GM13976 (cell line): ENCODE measurements around the gene ATP8B4.
A peak's percentile ranks its signal among the peaks of the same experiment; 100 is the strongest.

ENCODE experiments used
- DNase-seq: peaks from one replicate; pipeline ENCODE4 v3.0.0; 2012; ENCODE audit warnings: low spot score
- in situ Hi-C: fragments of 300-500 bp; cut with MboI; formaldehyde crosslinking; loops from one replicate; pipeline ENCODE4 v1.12.0; 2022; ENCODE audit warnings: low sequenced_read_pairs, mixed read lengths, inconsistent platforms; ENCODE audit not compliant: unreplicated experiment
- TF ChIP-seq, protein P1 (sequence below): IDR thresholded peaks from 2 replicates; pipeline ENCODE4 v1.5.1; 2012; ENCODE audit warnings: borderline replicate concordance, mild to moderate bottlenecking; ENCODE audit not compliant: insufficient read depth; ENCODE audit errors: extremely low read depth, missing control alignments, control extremely low read depth

ATP8B4 gene

DNA sequence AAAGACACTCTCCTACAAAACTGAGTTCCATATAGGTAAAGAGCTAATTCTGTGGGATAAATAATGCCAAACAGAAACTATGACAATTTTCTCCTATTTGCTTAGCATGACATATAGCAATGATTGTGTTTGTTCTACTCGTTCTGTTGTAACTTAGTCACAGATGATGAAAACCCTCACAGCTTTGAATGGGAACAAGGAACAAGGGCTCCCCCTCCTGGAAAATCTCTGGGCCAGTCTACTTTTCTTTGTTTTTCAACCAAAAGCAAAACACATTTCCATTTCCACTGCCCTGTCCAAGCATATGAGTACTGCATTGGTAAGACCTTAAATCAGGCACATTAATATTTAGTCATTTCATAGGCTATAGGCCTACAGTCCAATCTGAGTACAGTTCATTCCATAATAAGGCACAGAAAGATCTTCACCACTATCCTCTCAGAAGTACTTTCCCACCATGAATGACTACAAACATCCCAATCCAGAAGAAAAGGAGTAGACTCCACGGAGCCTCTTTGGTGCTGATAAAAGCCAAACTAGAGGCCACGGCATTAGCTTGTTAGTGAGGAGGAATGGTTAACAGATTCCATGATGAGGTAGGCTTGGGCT lies 67.1 kb downstream of the ATP8B4 start:
- TF ChIP-seq, protein P1, sequence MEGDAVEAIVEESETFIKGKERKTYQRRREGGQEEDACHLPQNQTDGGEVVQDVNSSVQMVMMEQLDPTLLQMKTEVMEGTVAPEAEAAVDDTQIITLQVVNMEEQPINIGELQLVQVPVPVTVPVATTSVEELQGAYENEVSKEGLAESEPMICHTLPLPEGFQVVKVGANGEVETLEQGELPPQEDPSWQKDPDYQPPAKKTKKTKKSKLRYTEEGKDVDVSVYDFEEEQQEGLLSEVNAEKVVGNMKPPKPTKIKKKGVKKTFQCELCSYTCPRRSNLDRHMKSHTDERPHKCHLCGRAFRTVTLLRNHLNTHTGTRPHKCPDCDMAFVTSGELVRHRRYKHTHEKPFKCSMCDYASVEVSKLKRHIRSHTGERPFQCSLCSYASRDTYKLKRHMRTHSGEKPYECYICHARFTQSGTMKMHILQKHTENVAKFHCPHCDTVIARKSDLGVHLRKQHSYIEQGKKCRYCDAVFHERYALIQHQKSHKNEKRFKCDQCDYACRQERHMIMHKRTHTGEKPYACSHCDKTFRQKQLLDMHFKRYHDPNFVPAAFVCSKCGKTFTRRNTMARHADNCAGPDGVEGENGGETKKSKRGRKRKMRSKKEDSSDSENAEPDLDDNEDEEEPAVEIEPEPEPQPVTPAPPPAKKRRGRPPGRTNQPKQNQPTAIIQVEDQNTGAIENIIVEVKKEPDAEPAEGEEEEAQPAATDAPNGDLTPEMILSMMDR, result peak; percentile 4
- in situ Hi-C loops, result no loop called here
- DNase-seq, result peak; percentile 17

- in situ Hi-C loops, result no loop called here
- TF ChIP-seq, protein P1, result no peak
- no peak for DNase-seq
Measured at GRCh38 chr15:50050986-50051743, 67.9 kb downstream of the ATP8B4 start.

- DNase-seq, result no peak
- in situ Hi-C loops, result loop anchor here (25.0 kb wide), 1 partner anchor 1188 kb away; no protein-coding TSS in a partner anchor
- TF ChIP-seq, protein P1, result no peak
Measured at GRCh38 chr15:50049871-50050270, 69.2 kb downstream of the ATP8B4 start.

DNA sequence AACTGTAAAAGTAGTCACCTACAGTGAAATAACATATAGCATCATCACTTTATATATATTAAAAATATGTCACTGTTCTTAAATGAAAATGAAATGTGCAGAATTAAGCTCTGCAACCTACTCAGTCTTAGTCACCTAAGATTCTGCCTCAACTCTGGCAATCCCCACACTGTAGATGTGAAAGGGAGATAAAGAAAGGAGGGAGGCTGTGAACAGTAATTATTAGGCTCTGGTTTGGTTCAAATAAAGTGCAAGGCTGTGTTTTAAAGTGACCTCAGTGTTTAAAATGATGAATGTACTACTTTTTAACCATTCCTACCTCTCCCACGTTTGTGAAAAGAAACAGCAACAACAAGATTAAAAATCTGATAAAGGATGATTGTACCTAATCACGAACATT lies 72.2 kb downstream of the ATP8B4 start:
- in situ Hi-C loops, result loop anchor here (25.0 kb wide), 1 partner anchor 1185 kb away; no protein-coding TSS in a partner anchor
- TF ChIP-seq, protein P1, result no peak
- DNase-seq, result no peak

DNA sequence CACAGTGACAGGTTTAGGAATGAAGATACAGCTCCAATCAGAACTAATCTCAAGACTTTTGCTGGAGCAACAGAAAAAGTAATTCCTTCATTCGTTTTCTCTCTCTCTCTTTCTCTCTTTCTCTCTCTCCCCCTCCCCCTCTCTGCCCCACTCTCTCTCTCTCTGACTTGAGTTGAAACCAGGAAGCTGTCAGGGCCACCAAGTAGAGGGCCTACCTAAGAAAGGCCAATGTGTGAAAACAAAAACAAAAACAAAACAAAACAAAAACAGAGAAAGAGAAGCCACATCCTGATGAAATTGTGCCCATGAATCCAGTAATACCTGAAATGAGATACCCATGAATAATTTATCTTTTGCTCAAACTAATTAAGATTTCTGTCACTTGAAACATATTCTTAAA lies 72.9 kb downstream of the ATP8B4 start:
- in situ Hi-C loops, result loop anchor here (25.0 kb wide), 1 partner anchor 1184 kb away; no protein-coding TSS in a partner anchor
- TF ChIP-seq, protein P1, result no peak
- no peak for DNase-seq

DNA sequence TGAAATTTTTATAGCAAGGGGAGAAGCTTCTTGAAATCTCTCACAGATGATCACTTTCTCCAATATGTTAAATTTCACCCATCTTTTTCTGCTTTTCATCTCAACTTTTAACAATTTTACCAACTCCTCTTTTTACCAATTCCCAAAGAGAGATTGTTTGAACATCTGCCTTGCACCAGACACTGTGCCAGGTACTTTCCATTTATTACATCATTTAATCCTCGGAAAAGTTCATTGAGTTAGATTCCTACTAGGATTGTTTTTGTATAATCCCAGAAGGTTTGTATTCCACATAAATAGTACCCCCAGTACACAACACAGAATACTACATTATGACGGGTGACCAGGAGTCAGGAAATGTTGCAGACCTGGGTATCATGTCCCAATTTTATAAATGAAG lies 74.1 kb downstream of the ATP8B4 start:
- in situ Hi-C loops, result loop anchor here (25.0 kb wide), 1 partner anchor 1183 kb away; no protein-coding TSS in a partner anchor
- TF ChIP-seq, protein P1, result no peak
- no peak for DNase-seq
